Lower lobe of right lung (tissue), 2 donors: ENCODE measurements around the gene LRP2. TPM values are rescaled to one million over a fixed set of nuclear protein-coding genes. Genes with fewer than 3 reads are reported as not detected.

Experiments used
- ATAC-seq, 2 donors: fragments of 200-7000 bp; cut with Tn5 transposase; one replicate each; pipeline ENCODE4 v1.9.1; 2020 to 2022; ENCODE audit warnings: mild to moderate bottlenecking in 2 of 2, moderate library complexity in 2 of 2
- DNase-seq: peaks from one replicate; pipeline ENCODE4 v3.0.0-alpha.2; 2020
- H3K27ac ChIP-seq: fragments of 200-600 bp; one replicate; pipeline ENCODE4 v1.8.0; 2022
- H3K27me3 ChIP-seq: fragments of 200-600 bp; one replicate; pipeline ENCODE4 v1.8.0; 2022; ENCODE audit warnings: low read depth
- H3K36me3 ChIP-seq: fragments of 200-600 bp; one replicate; pipeline ENCODE4 v1.8.0; 2022; ENCODE audit warnings: mild to moderate bottlenecking
- H3K4me1 ChIP-seq: fragments of 200-600 bp; one replicate; pipeline ENCODE4 v1.8.0; 2022
- H3K4me3 ChIP-seq: fragments of 200-600 bp; one replicate; pipeline ENCODE4 v1.8.0; 2022; ENCODE audit warnings: mild to moderate bottlenecking
- H3K9me3 ChIP-seq: fragments of 200-600 bp; one replicate; pipeline ENCODE4 v1.8.0; 2022
- CTCF ChIP-seq: fragments of 200-600 bp; IDR thresholded peaks from one replicate; pipeline ENCODE4 v1.8.0; 2022; ENCODE audit warnings: antibody characterized with exemption, mild to moderate bottlenecking
- intact Hi-C: fragments of 100-400 bp; cut with DNase I; formaldehyde crosslinking; loops from one replicate; pipeline ENCODE4 v1.11.0; 2022
- total RNA-seq: library from RNA; stranded (reverse); fragmentation: NEBNext Ultra II Directional; extraction: Animal tissue kit (Norgen Biotek cat#: 25700); gene quantifications from one replicate; pipeline ENCODE4 v1.2.1, GENCODE V29; 2021
- donor health status: DM: no; HTN: yes; CAD: no; lungs with severe emphysema.

Gene LRP2
- total RNA-seq, 1 donor from 2014 or later, result 47.8 TPM

GRCh38 chr2:169358016-169358415, 4.3 kb downstream of the LRP2 start:
- TF ChIP-seq CTCF, result no peak
- Histone ChIP-seq H3K4me1 (peaks cover 17% of the 10 kb centered on the region), H3K36me3 (no peaks in the 10 kb centered on the region), H3K4me3 (no peak overlapping the region), H3K27ac (no peak overlapping the region), H3K9me3 (no peaks in the 10 kb centered on the region), H3K27me3 (peaks cover 20% of the 10 kb centered on the region)
- intact Hi-C loops, result no loop called here
- DNase-seq (no peak), ATAC-seq (no peak)

GRCh38 chr2:169354244-169354643, 8.1 kb downstream of the LRP2 start:
- no peaks in the 10 kb centered on the region for H3K27me3 ChIP-seq
- ATAC-seq, result no peak
- H3K4me1 ChIP-seq, result no peaks in the 10 kb centered on the region
- no peaks in the 10 kb centered on the region for H3K36me3 ChIP-seq
- no peak overlapping the region for H3K4me3 ChIP-seq
- intact Hi-C loops, result no loop called here
- H3K9me3 ChIP-seq, result no peaks in the 10 kb centered on the region
- H3K27ac ChIP-seq, result no peak overlapping the region
- no peak for TF ChIP-seq CTCF
- no peak for DNase-seq

DNA sequence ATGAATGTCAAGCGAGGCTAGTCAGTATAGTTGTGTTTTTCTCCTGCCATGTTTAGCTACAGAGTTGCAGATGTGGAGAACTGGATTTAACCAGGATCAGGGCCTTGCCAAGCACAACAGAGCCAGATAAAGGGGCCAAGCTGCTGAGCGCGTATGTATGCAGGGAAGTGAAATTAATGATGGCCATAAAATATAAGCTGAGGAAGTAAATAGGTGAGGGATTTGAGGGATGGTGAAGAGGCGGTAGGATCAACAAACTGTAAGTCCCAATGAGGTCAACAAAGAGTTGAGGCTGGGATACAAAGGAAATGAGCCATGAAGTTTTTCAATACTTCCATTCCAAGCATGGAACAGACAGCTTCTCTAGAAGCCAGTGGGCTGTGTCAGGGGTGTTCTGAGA, 10.6 kb downstream of the LRP2 start:
- TF ChIP-seq CTCF, result no peak
- Histone ChIP-seq H3K27me3 (no peaks in the 10 kb centered on the region), H3K4me1 (no peaks in the 10 kb centered on the region), H3K36me3 (no peaks in the 10 kb centered on the region), H3K27ac (no peak overlapping the region), H3K9me3 (no peaks in the 10 kb centered on the region), H3K4me3 (no peak overlapping the region)
- DNase-seq (no peak), ATAC-seq (no peak)
- intact Hi-C loops, result no loop called here

GRCh38 chr2:169349535-169349934, 12.8 kb downstream of the LRP2 start:
- Histone ChIP-seq H3K9me3 (no peaks in the 10 kb centered on the region), H3K4me3 (no peak overlapping the region), H3K4me1 (no peaks in the 10 kb centered on the region), H3K27ac (no peak overlapping the region), H3K27me3 (no peaks in the 10 kb centered on the region), H3K36me3 (no peaks in the 10 kb centered on the region)
- DNase-seq (peak; percentile 29), ATAC-seq (peak; percentile 57 to 69)
- intact Hi-C loops, result no loop called here
- no peak for TF ChIP-seq CTCF

GRCh38 chr2:169348321-169349024, 13.9 kb downstream of the LRP2 start:
- ATAC-seq, result no peak
- Histone ChIP-seq H3K27ac (no peak overlapping the region), H3K4me3 (no peak overlapping the region), H3K27me3 (no peaks in the 10 kb centered on the region), H3K4me1 (no peaks in the 10 kb centered on the region), H3K9me3 (no peaks in the 10 kb centered on the region), H3K36me3 (no peaks in the 10 kb centered on the region)
- no peak for DNase-seq
- intact Hi-C loops, result no loop called here
- no peak for TF ChIP-seq CTCF
